ENCODE data around the gene CCDC51.
"Not testable (repeated sequence)": the region's sequence is repeated elsewhere in the genome, so short reads cannot be mapped to it uniquely, and the experiment has no call there.

CCDC51 gene, protein sequence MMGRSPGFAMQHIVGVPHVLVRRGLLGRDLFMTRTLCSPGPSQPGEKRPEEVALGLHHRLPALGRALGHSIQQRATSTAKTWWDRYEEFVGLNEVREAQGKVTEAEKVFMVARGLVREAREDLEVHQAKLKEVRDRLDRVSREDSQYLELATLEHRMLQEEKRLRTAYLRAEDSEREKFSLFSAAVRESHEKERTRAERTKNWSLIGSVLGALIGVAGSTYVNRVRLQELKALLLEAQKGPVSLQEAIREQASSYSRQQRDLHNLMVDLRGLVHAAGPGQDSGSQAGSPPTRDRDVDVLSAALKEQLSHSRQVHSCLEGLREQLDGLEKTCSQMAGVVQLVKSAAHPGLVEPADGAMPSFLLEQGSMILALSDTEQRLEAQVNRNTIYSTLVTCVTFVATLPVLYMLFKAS

GRCh38 chr3:48439820-48440589 lies at the start of gene CCDC51, which contains the start of gene TMA7:
TSS of gene CCDC51 (minus strand) at chr3:48440119. CDS start at chr3:48435128, 4,991 bp downstream.
TSS of gene TMA7 (plus strand) at chr3:48440257. CDS start at chr3:48440297, 40 bp downstream.
- no peak for TF ChIP-seq JUND (IDR thresholded peaks at IDR 0.05; ENCODE audit: low read depth)
- in situ Hi-C loops (cut with HindIII; ENCODE audit: low pct_unique_long_range_greater_than_20kb, low sequenced_read_pairs): no loop called here
- peak; percentile 94 to 97 for DNase-seq (ENCODE audit: low read depth in 1 of 2, low spot score in 1 of 2)

- no peak for TF ChIP-seq JUND (IDR thresholded peaks at IDR 0.05; ENCODE audit: low read depth)
- in situ Hi-C loops (cut with HindIII; ENCODE audit: low pct_unique_long_range_greater_than_20kb, low sequenced_read_pairs): no loop called here
- no peak for DNase-seq (ENCODE audit: low read depth in 1 of 2, low spot score in 1 of 2)
Measured at GRCh38 chr3:48486952-48487351, 47.0 kb upstream of the CCDC51 start.

DNA sequence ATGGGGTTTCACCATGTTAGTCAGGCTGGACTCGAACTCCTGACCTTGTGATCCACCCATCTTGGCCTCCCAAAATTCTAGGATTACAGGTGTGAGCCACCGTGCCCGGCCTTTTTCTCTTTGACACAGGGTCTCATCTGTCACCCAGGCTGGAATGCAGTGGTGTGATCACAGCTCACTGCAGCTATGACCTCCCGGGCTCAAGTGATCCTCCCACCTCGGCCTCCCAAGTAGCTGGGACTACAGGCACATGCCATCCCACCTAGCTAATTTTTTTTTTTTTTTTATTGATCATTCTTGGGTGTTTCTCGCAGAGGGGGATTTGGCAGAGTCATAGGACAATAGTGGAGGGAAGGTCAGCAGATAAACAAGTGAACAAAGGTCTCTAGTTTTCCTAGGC lies 42.9 kb upstream of the CCDC51 start:
- DNase-seq (ENCODE audit: low read depth in 1 of 2, low spot score in 1 of 2); in situ Hi-C loops (cut with HindIII; ENCODE audit: low pct_unique_long_range_greater_than_20kb, low sequenced_read_pairs): not testable (repeated sequence)

GRCh38 chr3:48480891-48481290 lies 41.0 kb upstream of the CCDC51 start:
- DNase-seq (ENCODE audit: low read depth in 1 of 2, low spot score in 1 of 2); in situ Hi-C loops (cut with HindIII; ENCODE audit: low pct_unique_long_range_greater_than_20kb, low sequenced_read_pairs): not testable (repeated sequence)

GRCh38 chr3:48478626-48479555 lies 39.0 kb upstream of the CCDC51 start:
- TF ChIP-seq JUND (IDR thresholded peaks at IDR 0.05; ENCODE audit: low read depth): no peak
- DNase-seq (ENCODE audit: low read depth in 1 of 2, low spot score in 1 of 2): no peak
- in situ Hi-C loops (cut with HindIII; ENCODE audit: low pct_unique_long_range_greater_than_20kb, low sequenced_read_pairs): no loop called here

DNA sequence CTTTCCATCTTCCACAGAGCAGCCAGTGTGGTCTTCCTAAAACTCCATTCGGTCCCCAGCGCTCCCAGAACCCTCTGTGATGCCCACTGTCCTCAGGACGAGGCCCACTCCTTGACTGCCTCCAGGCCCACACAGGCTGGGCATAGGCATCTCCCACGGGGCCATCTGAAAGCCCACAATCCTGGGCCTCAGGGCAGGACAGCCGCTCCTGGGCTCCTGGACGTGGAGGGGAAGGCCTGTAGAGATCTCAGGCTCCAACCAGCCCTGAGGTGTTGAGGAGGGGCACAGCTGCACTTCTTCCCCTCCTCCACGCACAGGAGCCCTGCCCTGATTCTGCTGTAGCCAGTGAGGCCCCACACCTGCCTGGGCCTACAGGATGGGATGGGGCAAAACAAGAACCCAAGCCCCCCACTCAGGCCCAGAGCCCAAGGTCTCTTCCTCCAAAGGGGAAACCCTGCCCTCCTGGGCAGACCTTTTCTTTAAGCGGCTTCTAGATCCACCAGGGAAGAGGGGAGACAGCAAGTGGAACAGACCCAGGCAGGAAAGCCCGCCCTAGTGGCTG lies 38.1 kb upstream of the CCDC51 start:
- no peak for DNase-seq (ENCODE audit: low read depth in 1 of 2, low spot score in 1 of 2)
- in situ Hi-C loops (cut with HindIII; ENCODE audit: low pct_unique_long_range_greater_than_20kb, low sequenced_read_pairs): no loop called here
- no peak for TF ChIP-seq JUND (IDR thresholded peaks at IDR 0.05; ENCODE audit: low read depth)

GRCh38 chr3:48476426-48477053 lies 36.6 kb upstream of the CCDC51 start:
- no peak for DNase-seq (ENCODE audit: low read depth in 1 of 2, low spot score in 1 of 2)
- no peak for TF ChIP-seq JUND (IDR thresholded peaks at IDR 0.05; ENCODE audit: low read depth)
- in situ Hi-C loops (cut with HindIII; ENCODE audit: low pct_unique_long_range_greater_than_20kb, low sequenced_read_pairs): no loop called here

DNA sequence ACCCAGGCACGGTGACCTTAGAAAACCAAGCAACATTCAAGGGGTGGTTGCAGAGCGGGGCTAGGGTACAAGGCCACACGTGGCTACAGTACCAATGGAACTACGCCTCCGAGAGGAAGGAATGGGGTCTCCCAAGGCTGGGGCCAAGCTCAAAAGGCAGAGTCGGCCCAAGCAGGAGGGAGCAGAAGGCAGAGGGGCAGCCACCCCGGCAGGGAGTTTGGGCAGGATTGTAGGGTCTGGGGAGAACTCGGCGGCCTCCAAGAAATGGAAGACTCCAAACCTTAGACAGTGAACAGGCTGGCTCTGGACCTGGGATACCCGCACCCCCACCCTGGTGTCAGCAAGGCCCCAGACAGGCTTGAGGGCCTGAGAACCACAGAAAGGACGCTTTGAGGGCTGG lies 35.3 kb upstream of the CCDC51 start:
- in situ Hi-C loops (cut with HindIII; ENCODE audit: low pct_unique_long_range_greater_than_20kb, low sequenced_read_pairs): no loop called here
- no peak for DNase-seq (ENCODE audit: low read depth in 1 of 2, low spot score in 1 of 2)
- TF ChIP-seq JUND (IDR thresholded peaks at IDR 0.05; ENCODE audit: low read depth): no peak

- in situ Hi-C loops (cut with HindIII; ENCODE audit: low pct_unique_long_range_greater_than_20kb, low sequenced_read_pairs): no loop called here
- no peak for DNase-seq (ENCODE audit: low read depth in 1 of 2, low spot score in 1 of 2)
- no peak for TF ChIP-seq JUND (IDR thresholded peaks at IDR 0.05; ENCODE audit: low read depth)
Measured at GRCh38 chr3:48474619-48475018, 34.7 kb upstream of the CCDC51 start.

GRCh38 chr3:48474031-48474430 lies 34.1 kb upstream of the CCDC51 start:
- DNase-seq (ENCODE audit: low read depth in 1 of 2, low spot score in 1 of 2); in situ Hi-C loops (cut with HindIII; ENCODE audit: low pct_unique_long_range_greater_than_20kb, low sequenced_read_pairs): not testable (repeated sequence)

DNA sequence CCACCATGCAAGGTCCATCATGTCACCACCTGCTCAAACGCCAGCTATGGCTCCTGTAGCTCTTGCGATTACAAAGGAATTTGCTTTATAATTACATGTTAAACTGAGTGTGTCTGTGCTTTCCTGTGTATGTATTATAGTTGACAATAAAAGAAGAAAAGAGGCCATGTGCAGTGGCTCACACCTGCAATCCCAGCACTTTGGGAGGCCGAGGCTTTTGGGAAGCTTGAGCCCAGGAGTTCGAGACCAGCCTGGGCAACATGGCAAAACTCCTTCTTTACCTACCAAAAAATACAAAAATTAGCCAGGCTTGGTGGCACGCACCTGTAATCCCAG lies 33.7 kb upstream of the CCDC51 start:
- in situ Hi-C loops (cut with HindIII; ENCODE audit: low pct_unique_long_range_greater_than_20kb, low sequenced_read_pairs): no loop called here

More for the DNA sequence above, 33.7 kb upstream of the CCDC51 start:
- no peak for TF ChIP-seq JUND (IDR thresholded peaks at IDR 0.05; ENCODE audit: low read depth)
- DNase-seq (ENCODE audit: low read depth in 1 of 2, low spot score in 1 of 2): no peak
